Measurements from ENCODE around the gene SESN1. TPM values are rescaled to one million over a fixed set of nuclear protein-coding genes. Genes with fewer than 3 reads are reported as not detected.

The SESN1 gene
- total RNA-seq, 1 experiment from 2014 or later = 17.5 TPM

DNA sequence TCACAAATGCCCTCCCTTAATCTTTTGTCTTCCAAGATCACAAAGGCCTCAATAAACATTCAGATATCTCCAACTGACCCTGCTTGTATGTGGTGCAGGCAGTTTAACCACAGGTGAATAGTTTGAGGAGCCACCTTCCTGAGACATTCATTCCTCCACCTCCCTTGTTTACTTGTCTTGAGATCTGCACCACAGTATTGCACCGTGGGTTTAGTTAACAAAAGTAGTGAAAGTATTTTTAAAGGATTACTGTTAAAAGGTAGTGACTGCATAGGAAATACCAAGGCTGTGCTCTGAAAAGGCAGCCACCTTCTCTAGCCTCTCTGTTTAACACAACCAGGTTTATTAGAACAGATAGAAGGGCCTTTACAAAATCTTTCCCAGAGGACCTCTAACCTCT, 46.5 kb downstream of the SESN1 start:
- Histone ChIP-seq H2BK12ac (ENCODE audit: insufficient read length, low read depth, low read length) (no peak overlapping the region), H3K79me1 (ENCODE audit: insufficient read depth, low read depth, low read length, poor library complexity, severe bottlenecking) (no peaks in the 10 kb centered on the region), H3K23me2 (ENCODE audit: insufficient read length, low read depth, low read length, poor library complexity, severe bottlenecking) (no peaks in the 10 kb centered on the region), H3K4me1 (ENCODE audit: insufficient read depth, low read length) (no peaks in the 10 kb centered on the region; the same call in 1 of the 2 replicates), H2BK20ac (ENCODE audit: low read depth, low read length, poor library complexity, severe bottlenecking) (no peak overlapping the region), H2BK5ac (ENCODE audit: insufficient read length, low read length) (no peak overlapping the region), H4K20me1 (ENCODE audit: control insufficient read depth, insufficient read depth, insufficient read length) (no peaks in the 10 kb centered on the region), H3K79me2 (ENCODE audit: insufficient read depth, low read length) (no peaks in the 10 kb centered on the region), H4K8ac (replicated peaks; ENCODE audit: insufficient read length, low read depth, low read length) (no peak overlapping the region), H2AK5ac (ENCODE audit: insufficient read length, low read length) (no peak overlapping the region), H3K27me3 (ENCODE audit: insufficient read depth, low read length) (no peaks in the 10 kb centered on the region), H2BK15ac (ENCODE audit: low read depth, low read length) (no peak overlapping the region), H4K91ac (ENCODE audit: insufficient read length, low read depth, low read length) (no peak overlapping the region), H3K4me2 (ENCODE audit: insufficient read depth, insufficient read length, low read length) (no peak overlapping the region), H4K5ac (ENCODE audit: insufficient read length, low read depth, low read length) (no peak overlapping the region), H2AFZ (ENCODE audit: low read length) (no peak overlapping the region), H3K27ac (ENCODE audit: insufficient read length, low read depth, low read length) (no peak overlapping the region), H3K56ac (ENCODE audit: insufficient read length, low read depth, low read length) (no peak overlapping the region), H3K18ac (ENCODE audit: insufficient read length, low read depth, low read length) (no peak overlapping the region), H2BK120ac (ENCODE audit: low read depth, low read length, poor library complexity, severe bottlenecking) (no peak overlapping the region), H3K9ac (ENCODE audit: extremely low read depth, insufficient read length, low read length) (no peak overlapping the region), H3K9me3 (ENCODE audit: control insufficient read depth, low read depth, low read length) (no peaks in the 10 kb centered on the region), H3K23ac (ENCODE audit: insufficient read length, low read depth, low read length) (no peak overlapping the region), H3K14ac (ENCODE audit: insufficient read depth, low read length) (no peak overlapping the region), H3K4ac (ENCODE audit: low read depth, low read length) (no peak overlapping the region), H3T11ph (ENCODE audit: low read length) (no peak overlapping the region)
- DNase-seq = no peak
- Mint-ChIP-seq H3K27ac (peak overlapping the region in 1 of 3 experiments; percentile 54; a peak in 1 of 7 replicates), H3K27me3 (ENCODE audit: low read depth) (no peaks in the 10 kb centered on the region), H3K4me1 (peaks cover 13 to 17% of the 10 kb centered on the region in 2 experiments), H3K9me3 (peaks cover 18 to 23% of the 10 kb centered on the region in 2 experiments), H3K36me3 (ENCODE audit: insufficient read depth in 1 of 3, low read depth in 3 of 3) (peaks cover 6 to 22% (median 15%) of the 10 kb centered on the region in 3 experiments; a peak in 6 of 7 replicates), H3K4me3 (no peak overlapping the region)
- TF ChIP-seq, protein P1, sequence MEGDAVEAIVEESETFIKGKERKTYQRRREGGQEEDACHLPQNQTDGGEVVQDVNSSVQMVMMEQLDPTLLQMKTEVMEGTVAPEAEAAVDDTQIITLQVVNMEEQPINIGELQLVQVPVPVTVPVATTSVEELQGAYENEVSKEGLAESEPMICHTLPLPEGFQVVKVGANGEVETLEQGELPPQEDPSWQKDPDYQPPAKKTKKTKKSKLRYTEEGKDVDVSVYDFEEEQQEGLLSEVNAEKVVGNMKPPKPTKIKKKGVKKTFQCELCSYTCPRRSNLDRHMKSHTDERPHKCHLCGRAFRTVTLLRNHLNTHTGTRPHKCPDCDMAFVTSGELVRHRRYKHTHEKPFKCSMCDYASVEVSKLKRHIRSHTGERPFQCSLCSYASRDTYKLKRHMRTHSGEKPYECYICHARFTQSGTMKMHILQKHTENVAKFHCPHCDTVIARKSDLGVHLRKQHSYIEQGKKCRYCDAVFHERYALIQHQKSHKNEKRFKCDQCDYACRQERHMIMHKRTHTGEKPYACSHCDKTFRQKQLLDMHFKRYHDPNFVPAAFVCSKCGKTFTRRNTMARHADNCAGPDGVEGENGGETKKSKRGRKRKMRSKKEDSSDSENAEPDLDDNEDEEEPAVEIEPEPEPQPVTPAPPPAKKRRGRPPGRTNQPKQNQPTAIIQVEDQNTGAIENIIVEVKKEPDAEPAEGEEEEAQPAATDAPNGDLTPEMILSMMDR (conservative IDR thresholded peaks at IDR 0.05) = no peak
- no CpG with 5 or more reads among the region's 1 CpG for WGBS (ENCODE audit: extremely low coverage, insufficient read length, low lambda C conversion rate)

All from H9 (cell line).